HCT116 (cell line): Measurements from ENCODE around the gene PSMG3.

Source experiments
- ELF1 ChIP-seq: IDR thresholded peaks from 2 replicates; pipeline ENCODE4 v1.6.1; 2012; ENCODE audit warnings: low read depth, borderline replicate concordance
- EZH2phosphoT487 ChIP-seq: fragments of 200-600 bp; IDR thresholded peaks from 2 replicates; pipeline ENCODE4 v1.6.1; 2018; ENCODE audit warnings: antibody characterized with exemption, borderline replicate concordance
- POLR2A ChIP-seq: IDR thresholded peaks from 2 replicates; pipeline ENCODE4 v1.7.0; 2011; ENCODE audit warnings: borderline replicate concordance; ENCODE audit not compliant: insufficient read depth, insufficient read length; ENCODE audit errors: extremely low read depth
- POLR2AphosphoS5 ChIP-seq: IDR thresholded peaks from 2 replicates; pipeline ENCODE4 v1.6.1; 2011; ENCODE audit warnings: mild to moderate bottlenecking, low read depth, low read length, moderate library complexity
- SP1 ChIP-seq: IDR thresholded peaks from 2 replicates; pipeline ENCODE4 v1.6.1; 2012; ENCODE audit warnings: low read depth
- YY1 ChIP-seq: IDR thresholded peaks from 2 replicates; pipeline ENCODE4 v1.6.1; 2011; ENCODE audit warnings: low read length, low read depth, moderate library complexity, mild to moderate bottlenecking; ENCODE audit not compliant: insufficient replicate concordance; ENCODE audit errors: extremely low read depth
- TF ChIP-seq, protein P1 (sequence below), 3 experiments: fragments of 200-600 bp in 1 of 3; sonication (generic) in 1 of 3; IDR thresholded peaks in 2 of 3; conservative IDR thresholded peaks in 1 of 3; 2 replicates each; pipeline ENCODE4 v1.5.1; 2012 to 2017; ENCODE audit warnings: low read depth in 2 of 3, low read length in 2 of 3, antibody characterized with exemption in 1 of 3, borderline replicate concordance in 1 of 3, control low read depth in 1 of 3, mild to moderate bottlenecking in 1 of 3, mixed read lengths in 1 of 3, mixed run types in 1 of 3, moderate library complexity in 1 of 3; ENCODE audit not compliant: insufficient read depth in 1 of 3

DNA sequence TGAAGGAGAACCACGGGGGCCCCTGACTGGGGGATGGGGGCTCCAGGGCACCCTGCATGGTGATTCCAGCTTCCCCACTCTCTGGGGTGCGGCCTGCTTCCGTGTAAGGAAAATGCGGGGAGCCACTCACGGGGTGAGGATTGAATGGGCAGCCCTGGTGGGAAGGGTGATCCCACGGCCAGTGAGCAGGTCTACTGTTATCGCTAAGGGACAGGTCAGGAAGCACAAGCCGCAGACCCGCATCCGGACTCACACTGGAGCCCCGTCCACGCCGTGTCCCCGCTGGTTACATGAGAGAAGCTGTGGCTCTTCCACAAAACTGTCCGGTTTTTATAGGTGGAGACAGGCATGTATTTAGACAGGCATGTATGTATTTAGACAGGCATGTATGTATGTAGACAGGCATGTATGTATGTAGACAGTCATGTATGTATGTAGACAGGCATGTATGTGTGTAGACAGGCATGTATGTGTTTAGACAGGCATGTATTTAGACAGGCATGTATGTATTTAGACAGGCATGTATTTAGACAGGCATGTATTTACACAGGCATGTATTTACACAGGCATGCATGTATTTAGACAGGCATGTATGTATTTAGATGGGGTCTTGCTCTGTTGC, 5.7 kb downstream of the PSMG3 start:
- TF ChIP-seq, protein P1, sequence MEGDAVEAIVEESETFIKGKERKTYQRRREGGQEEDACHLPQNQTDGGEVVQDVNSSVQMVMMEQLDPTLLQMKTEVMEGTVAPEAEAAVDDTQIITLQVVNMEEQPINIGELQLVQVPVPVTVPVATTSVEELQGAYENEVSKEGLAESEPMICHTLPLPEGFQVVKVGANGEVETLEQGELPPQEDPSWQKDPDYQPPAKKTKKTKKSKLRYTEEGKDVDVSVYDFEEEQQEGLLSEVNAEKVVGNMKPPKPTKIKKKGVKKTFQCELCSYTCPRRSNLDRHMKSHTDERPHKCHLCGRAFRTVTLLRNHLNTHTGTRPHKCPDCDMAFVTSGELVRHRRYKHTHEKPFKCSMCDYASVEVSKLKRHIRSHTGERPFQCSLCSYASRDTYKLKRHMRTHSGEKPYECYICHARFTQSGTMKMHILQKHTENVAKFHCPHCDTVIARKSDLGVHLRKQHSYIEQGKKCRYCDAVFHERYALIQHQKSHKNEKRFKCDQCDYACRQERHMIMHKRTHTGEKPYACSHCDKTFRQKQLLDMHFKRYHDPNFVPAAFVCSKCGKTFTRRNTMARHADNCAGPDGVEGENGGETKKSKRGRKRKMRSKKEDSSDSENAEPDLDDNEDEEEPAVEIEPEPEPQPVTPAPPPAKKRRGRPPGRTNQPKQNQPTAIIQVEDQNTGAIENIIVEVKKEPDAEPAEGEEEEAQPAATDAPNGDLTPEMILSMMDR (IDR thresholded peaks at IDR 0.05 in 2 of 3, conservative IDR thresholded peaks at IDR 0.05 in 1 of 3; ENCODE audit: borderline replicate concordance in 1 of 3, insufficient read depth in 1 of 3, low read depth in 2 of 3, low read length in 2 of 3) = no peak
- TF ChIP-seq POLR2A = no peak
- no peak for TF ChIP-seq SP1
- no peak for TF ChIP-seq EZH2phosphoT487
- TF ChIP-seq ELF1 = no peak
- TF ChIP-seq POLR2AphosphoS5 = no peak
- TF ChIP-seq YY1 = no peak
